NCI-H1417 (cell line): Measurements from ENCODE around the gene TPRX2.
A peak's percentile ranks its signal among the peaks of the same experiment; 100 is the strongest.
"Not testable (repeated sequence)": the region's sequence is repeated elsewhere in the genome, so short reads cannot be mapped to it uniquely, and the experiment has no call there.

Experiments used
- DNase-seq, 3 experiments: peaks; one replicate each; lab custom pipeline; 2025; lab: John Stamatoyannopoulos, UW

The TPRX2 gene

GRCh38 chr19:47861630-47862029 is 2.6 kb downstream of the TPRX2 start:
- no peak for DNase-seq

- peak; percentile 32 to 72 (median 60) for DNase-seq
Observed at GRCh38 chr19:47863514-47863936, 4.5 kb downstream of the TPRX2 start.

- DNase-seq = no peak
Observed at GRCh38 chr19:47865166-47865565, 6.1 kb downstream of the TPRX2 start.

GRCh38 chr19:47878906-47879305 is 19.9 kb downstream of the TPRX2 start:
- no peak for DNase-seq

- not testable (repeated sequence) for DNase-seq
Observed at GRCh38 chr19:47879385-47879784, 20.4 kb downstream of the TPRX2 start.

- DNase-seq = no peak
Observed at GRCh38 chr19:47881757-47882156, 22.7 kb downstream of the TPRX2 start.

- no peak for DNase-seq
Observed at GRCh38 chr19:47882890-47883289, 23.9 kb downstream of the TPRX2 start.

- DNase-seq = no peak
Observed at GRCh38 chr19:47885067-47885463, 26.0 kb downstream of the TPRX2 start.

- DNase-seq = no peak
Observed at GRCh38 chr19:47886010-47886559, 27.1 kb downstream of the TPRX2 start, which contains the start of gene SULT2A1. Gene SULT2A1, minus strand, starts transcription at chr19:47886315. Its CDS starts 58 bp downstream, at chr19:47886257.

- no peak for DNase-seq
Observed at GRCh38 chr19:47890865-47891621, 32.0 kb downstream of the TPRX2 start.

- no peak for DNase-seq
Observed at GRCh38 chr19:47891622-47891922, 32.5 kb downstream of the TPRX2 start.

GRCh38 chr19:47891923-47892666 is 33.1 kb downstream of the TPRX2 start:
- no peak for DNase-seq

- DNase-seq = no peak
Observed at GRCh38 chr19:47895165-47895782, 36.2 kb downstream of the TPRX2 start.

GRCh38 chr19:47896019-47896418 is 37.0 kb downstream of the TPRX2 start:
- no peak for DNase-seq

- DNase-seq = no peak
Observed at GRCh38 chr19:47896773-47897172, 37.7 kb downstream of the TPRX2 start.

GRCh38 chr19:47897861-47898260 is 38.8 kb downstream of the TPRX2 start:
- DNase-seq = no peak

- no peak for DNase-seq
Observed at GRCh38 chr19:47899335-47899734, 40.3 kb downstream of the TPRX2 start.

GRCh38 chr19:47901370-47901769 is 42.3 kb downstream of the TPRX2 start:
- no peak for DNase-seq

- not testable (repeated sequence) for DNase-seq
Observed at GRCh38 chr19:47909350-47909749, 50.3 kb downstream of the TPRX2 start.

- not testable (repeated sequence) for DNase-seq
Observed at GRCh38 chr19:47910191-47910590, 51.2 kb downstream of the TPRX2 start.
